HS-27A (cell line): Measurements from ENCODE around the gene WDR37.
"Not testable (repeated sequence)": the region's sequence is repeated elsewhere in the genome, so short reads cannot be mapped to it uniquely, and the experiment has no call there.

Experiments
- DNase-seq: peaks from one replicate; pipeline ENCODE4 v3.0.0-alpha.2; 2012; ENCODE audit warnings: low read depth, missing footprints

WDR37 gene, protein sequence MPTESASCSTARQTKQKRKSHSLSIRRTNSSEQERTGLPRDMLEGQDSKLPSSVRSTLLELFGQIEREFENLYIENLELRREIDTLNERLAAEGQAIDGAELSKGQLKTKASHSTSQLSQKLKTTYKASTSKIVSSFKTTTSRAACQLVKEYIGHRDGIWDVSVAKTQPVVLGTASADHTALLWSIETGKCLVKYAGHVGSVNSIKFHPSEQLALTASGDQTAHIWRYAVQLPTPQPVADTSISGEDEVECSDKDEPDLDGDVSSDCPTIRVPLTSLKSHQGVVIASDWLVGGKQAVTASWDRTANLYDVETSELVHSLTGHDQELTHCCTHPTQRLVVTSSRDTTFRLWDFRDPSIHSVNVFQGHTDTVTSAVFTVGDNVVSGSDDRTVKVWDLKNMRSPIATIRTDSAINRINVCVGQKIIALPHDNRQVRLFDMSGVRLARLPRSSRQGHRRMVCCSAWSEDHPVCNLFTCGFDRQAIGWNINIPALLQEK

GRCh38 chr10:1056326-1057105 lies at the start of gene WDR37:
TSS of gene WDR37 (plus strand) at chr10:1056385. CDS start at chr10:1072156, 15,771 bp downstream.
- peak; percentile 38 for DNase-seq

DNA sequence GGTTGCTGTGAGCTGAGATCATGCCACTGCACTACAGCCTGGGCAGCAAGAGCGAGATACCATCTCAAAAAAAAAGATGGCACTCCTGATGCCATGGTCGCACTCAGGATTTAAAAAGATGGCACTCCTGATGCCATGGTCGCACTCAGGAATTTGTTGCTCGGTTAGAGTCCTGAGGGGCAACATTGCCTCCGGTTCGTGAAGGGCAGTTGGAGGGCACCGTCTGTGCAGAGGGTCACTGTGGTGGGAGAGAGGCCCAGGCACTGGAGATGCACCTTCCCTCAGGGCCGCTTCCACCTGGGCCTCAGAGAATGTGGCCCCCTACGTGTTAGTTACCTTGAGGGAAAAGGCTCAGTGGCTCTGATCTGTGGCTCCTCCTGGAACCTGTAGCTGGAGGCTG lies 49.6 kb upstream of the WDR37 start:
- DNase-seq, result no peak

GRCh38 chr10:1007583-1007982 lies 48.6 kb upstream of the WDR37 start:
- DNase-seq, result no peak

- DNase-seq, result no peak
Observed at GRCh38 chr10:1009071-1009494, 47.1 kb upstream of the WDR37 start.

DNA sequence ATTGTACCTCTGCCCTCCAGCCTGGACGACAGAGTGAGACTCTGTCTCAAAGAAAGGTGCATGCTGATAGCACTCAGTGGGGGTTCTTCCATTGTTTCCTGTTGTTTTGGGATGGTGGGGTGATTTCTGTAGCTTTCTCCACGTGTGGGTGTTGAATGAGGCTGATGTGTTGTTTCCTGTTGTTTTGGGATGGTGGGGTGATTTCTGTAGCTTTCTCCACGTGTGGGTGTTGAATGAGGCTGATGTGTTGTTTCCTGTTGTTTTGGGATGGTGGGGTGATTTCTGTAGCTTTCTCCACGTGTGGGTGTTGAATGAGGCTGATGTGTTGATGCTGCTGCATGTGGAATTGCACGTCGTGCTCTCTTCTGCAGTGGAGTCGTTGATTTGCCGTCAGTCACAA lies 46.2 kb upstream of the WDR37 start:
- not testable (repeated sequence) for DNase-seq

DNA sequence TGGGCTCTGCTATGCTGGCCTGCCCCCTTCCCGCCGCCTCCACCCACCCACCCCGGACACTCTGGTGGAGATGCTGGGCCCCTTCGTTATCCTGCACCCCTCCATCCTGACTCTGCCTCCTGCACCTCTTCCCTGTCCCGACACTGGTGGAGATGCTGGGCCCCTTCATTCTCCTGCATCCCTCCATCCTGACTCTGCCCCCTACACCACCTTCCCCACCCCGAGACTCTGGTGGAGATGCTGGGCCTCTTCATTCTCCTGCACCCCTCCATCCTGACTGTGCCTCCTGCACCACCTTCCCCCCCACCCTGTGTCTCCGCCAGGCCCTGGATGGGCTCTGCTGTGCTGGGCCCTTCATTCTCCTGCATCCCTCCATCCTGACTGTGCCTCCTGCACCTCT lies 45.5 kb upstream of the WDR37 start:
- DNase-seq, result no peak

- no peak for DNase-seq
Observed at GRCh38 chr10:1011696-1012095, 44.5 kb upstream of the WDR37 start.

DNA sequence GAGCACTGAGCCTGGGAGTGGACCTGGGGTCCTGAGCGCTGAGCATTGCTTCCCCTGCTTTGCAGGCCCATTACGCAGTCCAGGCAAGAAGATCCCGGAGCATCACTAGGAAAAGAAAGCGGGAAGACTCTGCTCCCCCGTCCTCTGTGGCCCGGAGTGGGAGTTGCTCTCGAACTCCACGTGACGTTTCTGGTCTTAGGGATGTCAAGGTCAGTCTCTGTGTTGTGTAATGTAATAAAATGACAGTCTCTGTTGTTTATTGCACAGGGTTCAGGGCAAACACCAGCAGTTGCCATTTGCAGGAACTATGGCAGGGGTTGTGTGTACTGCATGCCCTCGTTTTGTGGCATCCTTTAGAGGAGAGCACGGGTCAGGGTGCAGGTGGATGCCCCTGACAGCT lies 40.5 kb upstream of the WDR37 start:
- no peak for DNase-seq

DNA sequence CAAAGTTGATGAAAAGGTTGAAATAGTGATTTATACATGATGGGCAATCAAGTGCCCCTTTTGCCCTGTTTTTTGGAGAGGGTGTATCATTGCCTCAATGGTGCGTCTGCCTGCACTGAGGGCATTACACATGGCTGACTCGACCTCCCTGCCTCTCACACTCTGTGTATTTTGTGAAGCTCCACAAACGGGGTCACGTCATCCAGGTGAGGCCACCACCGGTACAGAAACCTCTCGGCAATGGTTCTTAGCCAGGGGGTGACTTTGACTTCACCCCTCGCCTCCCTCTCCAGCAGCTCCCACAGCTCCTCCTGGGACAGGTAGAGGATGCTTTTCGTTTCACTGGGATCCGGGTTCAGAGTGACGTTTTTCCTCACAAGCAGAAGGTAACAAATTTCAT lies 36.8 kb upstream of the WDR37 start:
- DNase-seq, result no peak

- DNase-seq, result no peak
Observed at GRCh38 chr10:1020460-1020859, 35.7 kb upstream of the WDR37 start.

DNA sequence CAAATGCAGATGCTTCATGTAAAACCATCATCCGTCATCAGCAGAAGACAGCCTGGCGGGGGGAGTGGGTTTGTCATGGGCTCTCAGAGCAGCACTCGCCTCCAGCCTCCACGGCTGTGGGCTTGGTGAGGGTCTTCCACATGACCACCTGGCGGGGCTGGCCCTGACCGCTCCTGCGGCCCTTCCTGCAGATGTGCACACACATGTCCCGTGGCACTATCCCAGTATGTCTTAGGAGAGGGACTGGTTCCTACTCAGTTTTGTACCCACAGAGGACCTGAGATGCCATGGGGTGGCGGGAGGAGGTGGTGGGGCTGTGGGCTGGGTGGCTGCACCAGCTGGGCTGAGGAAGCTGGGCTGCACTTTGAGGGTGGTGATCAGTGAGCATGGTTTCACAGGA lies 35.2 kb upstream of the WDR37 start:
- no peak for DNase-seq

- DNase-seq, result no peak
Observed at GRCh38 chr10:1022413-1022812, 33.8 kb upstream of the WDR37 start.

GRCh38 chr10:1024103-1024502 lies 32.1 kb upstream of the WDR37 start:
- no peak for DNase-seq

DNA sequence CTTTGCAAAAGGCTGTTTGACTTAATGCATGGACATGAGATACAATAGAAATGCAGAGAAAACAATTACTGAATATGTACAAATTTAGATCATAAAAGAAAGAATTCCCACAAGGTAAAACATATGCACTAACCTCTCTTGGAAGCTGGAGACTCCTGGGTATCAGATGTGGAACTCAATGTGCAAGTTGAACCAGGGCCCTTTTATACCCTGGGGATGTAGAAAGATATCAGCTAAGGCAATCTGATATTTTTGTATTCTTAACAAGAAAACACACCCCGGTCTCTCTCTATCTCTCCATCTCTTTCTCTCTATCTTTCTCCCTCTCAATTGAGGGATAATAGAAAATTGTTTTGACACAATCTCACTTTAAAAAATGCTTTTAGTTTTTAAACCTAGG lies 30.5 kb upstream of the WDR37 start, which contains the start of gene IDI2:
Gene IDI2, minus strand, starts transcription at position 177 of the 400 bp plus-strand sequence. CDS start 1,136 bp downstream, outside the sequence.
- DNase-seq, result no peak

GRCh38 chr10:1026578-1026977 lies 29.6 kb upstream of the WDR37 start:
- no peak for DNase-seq

GRCh38 chr10:1029838-1030237 lies 26.3 kb upstream of the WDR37 start:
- DNase-seq, result no peak

- no peak for DNase-seq
Observed at GRCh38 chr10:1033601-1034000, 22.6 kb upstream of the WDR37 start.

DNA sequence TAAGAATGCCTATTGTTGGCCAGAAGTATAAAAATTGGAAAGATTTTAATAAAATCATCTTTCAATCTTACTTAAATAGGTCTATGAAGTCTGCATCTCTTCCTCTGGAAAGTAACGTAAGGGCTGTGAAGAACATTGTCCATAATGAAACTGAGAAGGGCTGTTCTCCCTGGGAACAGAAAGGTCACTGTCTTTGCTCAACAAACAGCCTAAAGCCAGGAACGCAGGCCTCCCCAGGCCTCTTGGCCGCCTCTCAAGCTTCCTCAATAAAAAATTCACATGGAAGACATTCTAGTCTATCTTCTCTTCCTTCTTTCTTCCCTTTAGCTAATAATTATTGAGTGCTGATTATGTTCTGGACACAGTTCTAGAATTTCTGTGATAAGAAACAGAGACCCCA lies 21.4 kb upstream of the WDR37 start:
- DNase-seq, result no peak

GRCh38 chr10:1035201-1035600 lies 21.0 kb upstream of the WDR37 start:
- DNase-seq, result no peak

DNA sequence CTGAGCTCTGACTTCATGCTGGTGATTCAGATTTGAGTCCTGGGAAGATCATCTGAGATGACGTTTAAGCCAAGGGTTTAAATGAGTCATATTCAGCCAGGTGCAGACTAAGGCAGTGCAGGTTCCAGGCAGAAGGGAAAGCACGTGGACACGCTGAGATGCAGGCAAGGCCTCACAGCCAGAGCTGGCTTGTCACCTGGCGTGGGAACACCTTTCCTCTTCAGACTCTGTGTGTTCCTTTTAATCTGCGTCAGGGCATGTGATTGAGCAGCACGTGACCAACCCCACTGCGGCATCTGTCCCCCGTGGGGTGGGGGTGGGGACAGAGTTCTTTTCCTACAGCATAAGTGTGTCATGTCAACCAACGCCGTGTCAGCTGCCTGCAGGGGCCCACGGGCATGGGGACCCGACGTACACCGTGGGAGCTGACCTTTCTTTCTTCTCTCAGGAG lies 19.8 kb upstream of the WDR37 start:
- DNase-seq, result no peak

GRCh38 chr10:1037098-1037497 lies 19.1 kb upstream of the WDR37 start:
- DNase-seq, result no peak

DNA sequence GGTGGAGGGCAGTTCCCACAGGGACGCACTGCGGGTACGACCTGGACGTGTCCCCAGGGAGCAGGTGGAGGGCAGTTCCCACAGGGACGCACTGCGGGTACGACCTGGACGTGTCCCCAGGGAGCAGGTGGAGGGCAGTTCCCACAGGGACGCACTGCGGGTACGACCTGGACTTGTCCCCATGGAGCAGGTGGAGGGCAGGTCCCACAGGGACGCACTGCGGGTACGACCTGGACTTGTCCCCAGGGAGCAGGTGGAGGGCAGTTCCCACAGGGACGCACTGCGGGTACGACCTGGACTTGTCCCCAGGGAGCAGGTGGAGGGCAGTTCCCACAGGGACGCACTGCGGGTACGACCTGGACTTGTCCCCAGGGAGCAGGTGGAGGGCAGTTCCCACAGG lies 17.4 kb upstream of the WDR37 start:
- not testable (repeated sequence) for DNase-seq

GRCh38 chr10:1040133-1040532 lies 16.1 kb upstream of the WDR37 start:
- DNase-seq, result no peak
